HCT116 (cell line): Measurements from ENCODE around the gene AARS2. TPM values are rescaled to one million over a fixed set of nuclear protein-coding genes. Genes with fewer than 3 reads are reported as not detected.

Source experiments
- ATAC-seq: fragments of 200-7000 bp; cut with Tn5 transposase; 2 replicates; pipeline ENCODE4 v1.9.1; 2020; ENCODE audit warnings: mild to moderate bottlenecking, moderate library complexity
- BruUV-seq: library from RNA; stranded (reverse); fragments of 400-500 nt; replicated peaks from 2 replicates; lab custom pipeline; 2021; lab: Mats Ljungman, UMichigan
- CTCF ChIA-PET: fragments of 300-600 bp; sonication (Branson Sonifier 250); formaldehyde crosslinking; loops from one replicate; lab custom pipeline; 2021; ENCODE audit warnings: antibody characterized with exemption; lab: Charles Lee
- POLR2A ChIA-PET: fragments of 300-600, 350-600 bp; sonication (Branson Sonifier 250); formaldehyde crosslinking; loops from one replicate; lab custom pipeline; 2021; ENCODE audit warnings: antibody characterized with exemption; lab: Charles Lee
- RAD21 ChIA-PET, 2 experiments: fragments of 300-600 bp; sonication (Branson Sonifier 250); formaldehyde crosslinking; loops; one replicate each; lab custom pipeline; 2023; ENCODE audit warnings: low total read pairs in 2 of 2; ENCODE audit not compliant: uncharacterized antibody in 2 of 2, unreplicated experiment in 2 of 2, low non-redundant PET in 1 of 2; lab: Charles Lee
- DNase-seq: peaks from one replicate; pipeline ENCODE4 v3.0.0-alpha.2; 2010; ENCODE audit warnings: low read depth, low spot score
- H2AFZ ChIP-seq: fragments of 200-600 bp; shearing (Covaris generic), sonication (generic); 2 replicates; pipeline ENCODE4 v1.6.1; 2017; ENCODE audit warnings: low read depth, mixed run types, mixed read lengths, antibody characterized with exemption, low read length; ENCODE audit not compliant: poor library complexity, severe bottlenecking
- H3K27ac ChIP-seq: 2 replicates; pipeline ENCODE4 v1.5.1; 2012; ENCODE audit warnings: low read depth, low read length
- H3K27me3 ChIP-seq: fragments of 200-600 bp; sonication (generic); 2 replicates; pipeline ENCODE4 v1.6.1; 2016; ENCODE audit warnings: mixed run types, low read length, mixed read lengths; ENCODE audit not compliant: insufficient read depth
- H3K36me3 ChIP-seq, 2 experiments: fragments of 200-500 bp in 1 of 2; fragments of 200-600 bp in 1 of 2; sonication (Bioruptor generic) in 1 of 2; sonication (generic) in 1 of 2; 2 replicates each; pipeline versions ENCODE4 v1.5.1 to v1.6.1; 2014 to 2016; ENCODE audit warnings: low read length in 2 of 2, inconsistent platforms in 1 of 2, mixed read lengths in 1 of 2, mixed run types in 1 of 2; ENCODE audit not compliant: insufficient read depth in 2 of 2, control insufficient read depth in 1 of 2
- H3K4me1 ChIP-seq, 2 experiments: fragments of 200-600 bp in 1 of 2; sonication (generic) in 1 of 2; 2 replicates each; pipeline versions ENCODE4 v1.5.1 to v1.6.1; 2012 to 2017; ENCODE audit warnings: low read length in 2 of 2, inconsistent platforms in 1 of 2, mild to moderate bottlenecking in 1 of 2, mixed read lengths in 1 of 2, mixed run types in 1 of 2, moderate library complexity in 1 of 2; ENCODE audit not compliant: insufficient read depth in 2 of 2, control insufficient read depth in 1 of 2
- H3K4me2 ChIP-seq: fragments of 200-600 bp; sonication (generic); 2 replicates; pipeline ENCODE4 v1.6.1; 2017; ENCODE audit warnings: mixed run types, low read length, mixed read lengths
- H3K4me3 ChIP-seq, 2 experiments: fragments of 200-600 bp in 1 of 2; sonication (generic) in 1 of 2; replicated peaks in 1 of 2; 2 replicates each; pipeline ENCODE4 v1.5.1; 2011 to 2016; ENCODE audit warnings: low read length in 2 of 2, control low read depth in 1 of 2, low read depth in 1 of 2, mild to moderate bottlenecking in 1 of 2, mixed read lengths in 1 of 2, mixed run types in 1 of 2
- H3K79me2 ChIP-seq: fragments of 200-600 bp; sonication (generic); 2 replicates; pipeline ENCODE4 v1.6.1; 2017; ENCODE audit warnings: mild to moderate bottlenecking, mixed run types, low read length, moderate library complexity, mixed read lengths; ENCODE audit not compliant: insufficient read depth
- H3K9ac ChIP-seq: fragments of 200-600 bp; sonication (generic); 2 replicates; pipeline ENCODE4 v1.6.1; 2016; ENCODE audit warnings: low read length, mixed read lengths
- H3K9me2 ChIP-seq: fragments of 200-600 bp; sonication (generic), shearing (Covaris generic); 2 replicates; pipeline ENCODE4 v1.6.1; 2017; ENCODE audit warnings: mixed run types, mild to moderate bottlenecking, moderate library complexity; ENCODE audit not compliant: insufficient read depth
- H3K9me3 ChIP-seq, 2 experiments: fragments of 200-500 bp in 1 of 2; fragments of 200-600 bp in 1 of 2; sonication (Bioruptor generic) in 1 of 2; sonication (generic) in 1 of 2; 2 replicates each; pipeline ENCODE4 v1.6.1; 2014 to 2017; ENCODE audit warnings: low read length in 2 of 2, mixed read lengths in 2 of 2, inconsistent platforms in 1 of 2, low read depth in 1 of 2, mild to moderate bottlenecking in 1 of 2, mixed run types in 1 of 2, moderate library complexity in 1 of 2; ENCODE audit not compliant: control insufficient read depth in 1 of 2, insufficient read depth in 1 of 2
- H4K20me1 ChIP-seq: fragments of 200-600 bp; sonication (generic), shearing (Covaris generic); 2 replicates; pipeline ENCODE4 v1.6.1; 2017; ENCODE audit warnings: mixed run types, mild to moderate bottlenecking, moderate library complexity; ENCODE audit not compliant: insufficient read depth
- CEBPB ChIP-seq: IDR thresholded peaks from 2 replicates; pipeline ENCODE4 v1.6.1; 2012; ENCODE audit warnings: low read depth
- ELF1 ChIP-seq: IDR thresholded peaks from 2 replicates; pipeline ENCODE4 v1.6.1; 2012; ENCODE audit warnings: low read depth, borderline replicate concordance
- FOSL1 ChIP-seq: IDR thresholded peaks from 2 replicates; pipeline ENCODE4 v1.6.1; 2012; ENCODE audit warnings: low read depth
- JUND ChIP-seq: IDR thresholded peaks from 2 replicates; pipeline ENCODE4 v1.6.1; 2012
- POLR2A ChIP-seq: IDR thresholded peaks from 2 replicates; pipeline ENCODE4 v1.7.0; 2011; ENCODE audit warnings: borderline replicate concordance; ENCODE audit not compliant: insufficient read depth, insufficient read length; ENCODE audit errors: extremely low read depth
- RAD21 ChIP-seq: IDR thresholded peaks from 2 replicates; pipeline ENCODE4 v1.6.1; 2012; ENCODE audit warnings: low read depth, mild to moderate bottlenecking
- REST ChIP-seq: IDR thresholded peaks from 2 replicates; pipeline ENCODE4 v1.6.1; 2012; ENCODE audit warnings: low read depth
- SIN3A ChIP-seq: IDR thresholded peaks from 2 replicates; pipeline ENCODE4 v1.6.1; 2012; ENCODE audit warnings: low read depth
- SP1 ChIP-seq: IDR thresholded peaks from 2 replicates; pipeline ENCODE4 v1.6.1; 2012; ENCODE audit warnings: low read depth
- SRF ChIP-seq: IDR thresholded peaks from 2 replicates; pipeline ENCODE4 v1.6.1; 2012; ENCODE audit warnings: low read depth
- TCF7L2 ChIP-seq: IDR thresholded peaks from 2 replicates; pipeline ENCODE4 v1.7.0; 2011; ENCODE audit warnings: borderline replicate concordance, inconsistent platforms; ENCODE audit not compliant: insufficient read depth, insufficient read length; ENCODE audit errors: extremely low read depth
- YY1 ChIP-seq: IDR thresholded peaks from 2 replicates; pipeline ENCODE4 v1.6.1; 2011; ENCODE audit warnings: low read length, low read depth, moderate library complexity, mild to moderate bottlenecking; ENCODE audit not compliant: insufficient replicate concordance; ENCODE audit errors: extremely low read depth
- ZBTB33 ChIP-seq: IDR thresholded peaks from 2 replicates; pipeline ENCODE4 v1.6.1; 2011; ENCODE audit warnings: mild to moderate bottlenecking, low read length, moderate library complexity; ENCODE audit not compliant: insufficient replicate concordance; ENCODE audit errors: extremely low read depth
- ZFX ChIP-seq: fragments of 450-650 bp; IDR thresholded peaks from 2 replicates; pipeline ENCODE4 v1.6.1; 2017
- ZNF274 ChIP-seq: fragments of 200-500 bp; sonication (Bioruptor generic); IDR thresholded peaks from 2 replicates; pipeline ENCODE4 v1.6.1; 2014; ENCODE audit warnings: mild to moderate bottlenecking, low read depth, low read length, inconsistent platforms
- intact Hi-C: fragments of 100-400 bp; cut with micrococcal nuclease; formaldehyde crosslinking; loops from 2 replicates; pipeline ENCODE4 v1.10.0; 2022
- total RNA-seq: library from RNA; stranded (reverse); gene quantifications from one replicate; pipeline ENCODE4 v1.2.1, GENCODE V29; 2021; ENCODE audit not compliant: unreplicated experiment
- TF ChIP-seq, protein P1 (sequence below): IDR thresholded peaks from 2 replicates; pipeline ENCODE4 v1.6.1; 2012
- TF ChIP-seq, protein P2 (sequence below), 3 experiments: fragments of 200-600 bp in 1 of 3; sonication (generic) in 1 of 3; IDR thresholded peaks in 2 of 3; conservative IDR thresholded peaks in 1 of 3; 2 replicates each; pipeline ENCODE4 v1.5.1; 2012 to 2017; ENCODE audit warnings: low read depth in 2 of 3, low read length in 2 of 3, antibody characterized with exemption in 1 of 3, borderline replicate concordance in 1 of 3, control low read depth in 1 of 3, mild to moderate bottlenecking in 1 of 3, mixed read lengths in 1 of 3, mixed run types in 1 of 3, moderate library complexity in 1 of 3; ENCODE audit not compliant: insufficient read depth in 1 of 3

Gene AARS2
- total RNA-seq, 1 experiment from 2014 or later: 14.9 TPM

DNA sequence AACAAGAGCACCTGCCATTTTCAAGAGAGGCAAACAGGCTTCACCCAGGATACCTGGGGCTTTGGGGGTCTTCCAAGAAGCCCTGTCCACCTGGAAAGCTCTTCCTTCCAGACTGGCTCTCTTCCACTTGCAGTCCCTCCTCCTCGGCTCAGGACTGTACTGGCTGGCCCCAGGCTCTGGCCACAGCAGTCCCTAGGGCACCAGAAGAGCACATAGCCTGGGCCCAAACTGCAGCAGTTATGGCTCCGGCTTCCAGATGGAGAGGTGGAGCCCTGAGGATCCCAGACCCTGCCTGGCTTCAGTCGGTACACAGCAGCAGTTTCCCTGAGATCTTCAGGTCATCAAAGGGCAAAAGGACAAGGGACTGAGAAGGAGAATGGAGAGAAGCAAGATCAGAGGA, 54.2 kb downstream of the AARS2 start:
- POLR2A ChIA-PET: no interaction called here
- Histone ChIP-seq H3K27me3 (no peaks in the 10 kb centered on the region), H2AFZ (no peak overlapping the region), H3K79me2 (peaks cover 27% of the 10 kb centered on the region), H3K4me1 (peaks cover 3 to 29% of the 10 kb centered on the region in 2 experiments), H3K4me2 (no peak overlapping the region), H4K20me1 (peaks cover 11% of the 10 kb centered on the region; the same call in 1 of the 2 replicates), H3K9ac (no peak overlapping the region), H3K36me3 (peaks cover 6 to 18% of the 10 kb centered on the region in 2 experiments; a peak in 3 of 4 replicates), H3K27ac (no peak overlapping the region), H3K4me3 (no peak overlapping the region), H3K9me2 (no peaks in the 10 kb centered on the region), H3K9me3 (no peaks in the 10 kb centered on the region)
- intact Hi-C loops: no loop called here
- BruUV-seq: no TSS peak
- no peak for TF ChIP-seq ELF1
- no peak for TF ChIP-seq TCF7L2
- no peak for TF ChIP-seq FOSL1
- no peak for TF ChIP-seq SP1
- no peak for TF ChIP-seq YY1
- no peak for TF ChIP-seq SIN3A
- no peak for TF ChIP-seq REST
- TF ChIP-seq, protein P1, sequence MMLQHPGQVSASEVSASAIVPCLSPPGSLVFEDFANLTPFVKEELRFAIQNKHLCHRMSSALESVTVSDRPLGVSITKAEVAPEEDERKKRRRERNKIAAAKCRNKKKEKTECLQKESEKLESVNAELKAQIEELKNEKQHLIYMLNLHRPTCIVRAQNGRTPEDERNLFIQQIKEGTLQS: no peak
- TF ChIP-seq CEBPB: no peak
- no peak for TF ChIP-seq RAD21
- no peak for TF ChIP-seq ZBTB33
- TF ChIP-seq, protein P2, sequence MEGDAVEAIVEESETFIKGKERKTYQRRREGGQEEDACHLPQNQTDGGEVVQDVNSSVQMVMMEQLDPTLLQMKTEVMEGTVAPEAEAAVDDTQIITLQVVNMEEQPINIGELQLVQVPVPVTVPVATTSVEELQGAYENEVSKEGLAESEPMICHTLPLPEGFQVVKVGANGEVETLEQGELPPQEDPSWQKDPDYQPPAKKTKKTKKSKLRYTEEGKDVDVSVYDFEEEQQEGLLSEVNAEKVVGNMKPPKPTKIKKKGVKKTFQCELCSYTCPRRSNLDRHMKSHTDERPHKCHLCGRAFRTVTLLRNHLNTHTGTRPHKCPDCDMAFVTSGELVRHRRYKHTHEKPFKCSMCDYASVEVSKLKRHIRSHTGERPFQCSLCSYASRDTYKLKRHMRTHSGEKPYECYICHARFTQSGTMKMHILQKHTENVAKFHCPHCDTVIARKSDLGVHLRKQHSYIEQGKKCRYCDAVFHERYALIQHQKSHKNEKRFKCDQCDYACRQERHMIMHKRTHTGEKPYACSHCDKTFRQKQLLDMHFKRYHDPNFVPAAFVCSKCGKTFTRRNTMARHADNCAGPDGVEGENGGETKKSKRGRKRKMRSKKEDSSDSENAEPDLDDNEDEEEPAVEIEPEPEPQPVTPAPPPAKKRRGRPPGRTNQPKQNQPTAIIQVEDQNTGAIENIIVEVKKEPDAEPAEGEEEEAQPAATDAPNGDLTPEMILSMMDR (IDR thresholded peaks at IDR 0.05 in 2 of 3, conservative IDR thresholded peaks at IDR 0.05 in 1 of 3; ENCODE audit: borderline replicate concordance in 1 of 3, insufficient read depth in 1 of 3, low read depth in 2 of 3, low read length in 2 of 3): no peak
- no peak for TF ChIP-seq ZNF274
- no peak for TF ChIP-seq SRF
- no peak for TF ChIP-seq JUND
- TF ChIP-seq POLR2A: no peak
- TF ChIP-seq ZFX: no peak
- RAD21 ChIA-PET: no interaction called here
- DNase-seq: no peak
- CTCF ChIA-PET: no interaction called here
- ATAC-seq: no peak
